GM21367 (cell line): ENCODE data around the gene GRM5.

Source experiments
- ATAC-seq: cut with Tn5 transposase; IDR thresholded peaks from one replicate; pipeline ENCODE4 v1.9.1; 2021; ENCODE audit not compliant: unreplicated experiment

Gene GRM5

GRCh38 chr11:88739524-88739923 is 326.3 kb downstream of the GRM5 start:
- ATAC-seq, result no peak

DNA sequence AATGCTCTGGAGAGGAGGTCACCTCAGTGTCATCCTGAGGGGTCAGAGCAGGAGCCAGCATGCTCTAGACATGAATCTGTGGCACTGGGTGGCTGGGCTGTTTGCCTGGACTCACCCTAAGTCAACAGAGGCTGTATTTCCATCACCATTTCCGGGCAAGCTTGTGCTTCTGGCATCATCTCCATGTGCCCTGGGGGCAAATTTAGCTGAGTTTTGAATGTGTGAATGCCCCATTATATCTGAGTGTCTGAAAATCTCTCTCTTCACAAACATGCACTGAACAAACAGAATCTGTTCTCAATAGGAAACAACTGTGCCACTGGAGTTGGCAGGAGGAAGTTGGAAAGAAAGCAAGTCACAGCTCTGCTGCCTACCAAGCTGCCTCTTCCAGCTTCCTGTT is 356.2 kb downstream of the GRM5 start:
- ATAC-seq, result no peak

GRCh38 chr11:88704485-88704884 is 361.3 kb downstream of the GRM5 start:
- no peak for ATAC-seq

- no peak for ATAC-seq
Measured at GRCh38 chr11:88701816-88702215, 364.0 kb downstream of the GRM5 start.

DNA sequence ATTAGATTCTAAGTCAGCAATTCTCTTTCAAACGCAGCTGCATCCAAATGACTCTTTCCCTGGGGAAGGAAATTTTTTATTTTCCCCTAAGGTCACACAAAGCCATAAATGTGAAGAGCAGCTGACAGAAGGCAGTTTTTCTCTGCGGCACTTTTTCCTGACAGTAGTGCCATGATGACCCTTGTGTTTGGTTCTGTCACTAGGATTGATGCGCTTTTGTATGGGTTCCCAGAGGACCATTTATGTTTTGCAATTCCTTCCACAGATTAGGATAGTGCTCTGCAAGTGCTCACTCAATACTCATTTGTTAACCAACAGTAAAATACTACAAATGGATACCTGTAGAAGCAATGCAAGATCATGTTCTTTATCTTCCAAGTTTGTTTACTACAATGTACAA is 368.6 kb downstream of the GRM5 start:
- ATAC-seq, result no peak

- ATAC-seq, result no peak
Measured at GRCh38 chr11:88695689-88696414, 369.9 kb downstream of the GRM5 start.

DNA sequence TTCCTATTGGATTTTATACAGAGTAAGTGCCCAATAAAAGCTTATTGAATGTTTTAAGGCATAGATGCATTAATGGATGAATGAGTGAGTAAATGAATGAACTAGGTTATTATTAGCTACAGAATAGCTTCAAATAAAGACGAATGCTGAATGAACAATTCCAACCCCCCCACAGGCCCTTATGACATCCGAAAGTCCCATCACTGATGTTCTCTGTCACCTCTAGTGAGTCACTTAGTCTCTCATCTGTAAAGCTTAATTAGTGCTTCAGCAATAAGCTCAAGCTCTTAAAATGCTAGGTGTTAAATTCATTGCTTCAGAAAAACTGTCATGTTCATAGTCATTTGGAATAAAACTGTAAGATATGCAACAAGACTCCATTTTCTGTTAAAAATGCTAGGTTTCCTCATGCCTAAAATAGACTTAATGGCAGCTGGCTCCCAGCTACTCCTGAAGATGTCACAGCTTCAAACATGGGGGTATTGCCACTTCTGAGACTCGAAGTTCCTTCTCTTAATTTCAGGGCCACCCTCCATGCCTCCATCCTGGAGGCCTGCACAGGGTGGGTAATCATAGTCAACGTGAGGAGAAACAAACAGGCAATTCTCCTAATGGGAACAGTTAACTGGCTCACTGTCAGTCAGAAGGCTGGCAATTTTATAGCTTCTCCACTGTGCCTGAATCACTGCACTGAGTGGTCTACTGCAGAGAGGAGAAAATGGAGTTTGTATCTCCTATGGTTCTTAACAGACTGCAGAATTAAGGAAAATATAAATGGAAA is 373.3 kb downstream of the GRM5 start:
- no peak for ATAC-seq

GRCh38 chr11:88689548-88690240 is 376.1 kb downstream of the GRM5 start:
- ATAC-seq, result no peak

- ATAC-seq, result no peak
Measured at GRCh38 chr11:88683024-88683423, 382.8 kb downstream of the GRM5 start.

GRCh38 chr11:88680806-88681205 is 385.0 kb downstream of the GRM5 start:
- no peak for ATAC-seq

DNA sequence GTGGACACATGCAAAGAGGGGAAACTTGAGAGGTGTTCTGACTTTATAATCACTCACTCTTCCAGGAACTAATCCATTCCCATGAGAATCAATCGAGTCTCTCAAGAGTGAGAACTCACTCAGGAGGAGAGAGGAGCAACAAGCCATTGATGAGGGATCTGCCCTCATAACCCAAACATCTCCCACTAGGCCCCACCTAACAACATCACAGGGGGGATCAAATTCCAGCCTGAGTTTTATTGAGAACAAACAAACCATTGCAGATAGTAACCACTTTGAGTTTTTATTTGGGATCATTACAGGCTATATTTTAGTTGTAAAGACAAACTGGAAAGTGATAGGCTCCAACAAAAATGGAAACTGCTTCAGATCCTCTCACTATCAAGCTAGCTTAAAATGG is 399.4 kb downstream of the GRM5 start:
- no peak for ATAC-seq

DNA sequence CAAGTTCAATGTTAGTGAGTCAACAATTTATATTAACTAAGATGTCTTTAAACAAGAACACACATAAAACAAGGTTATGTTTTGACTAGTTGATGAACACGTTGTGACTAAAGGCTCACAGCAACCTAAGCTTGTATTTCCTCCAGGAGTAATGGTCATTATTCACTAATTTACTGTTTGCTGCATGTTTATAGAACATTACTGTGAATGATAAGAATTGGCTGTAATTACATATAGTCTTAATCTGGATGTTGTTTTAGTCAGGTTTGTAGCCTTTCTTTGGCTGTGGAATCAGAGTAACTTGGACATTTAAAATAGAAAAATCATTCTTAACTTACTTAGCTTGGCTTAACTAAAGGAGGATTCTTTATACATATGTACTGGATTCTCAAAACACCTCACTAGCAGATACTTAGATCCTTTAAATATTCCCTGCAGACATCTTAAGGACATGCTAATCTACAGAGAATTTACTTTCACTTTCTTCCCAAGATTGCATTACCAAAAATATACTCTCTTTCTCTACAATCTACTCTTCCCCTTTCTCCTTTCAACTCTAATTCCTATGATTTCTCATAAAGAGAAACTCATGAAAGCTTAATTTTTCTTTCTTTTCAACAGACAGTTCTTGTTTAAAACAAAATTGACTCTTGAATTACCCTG is 408.6 kb downstream of the GRM5 start:
- ATAC-seq, result no peak

- no peak for ATAC-seq
Measured at GRCh38 chr11:88656283-88656682, 409.5 kb downstream of the GRM5 start.

- no peak for ATAC-seq
Measured at GRCh38 chr11:88655656-88656055, 410.1 kb downstream of the GRM5 start.

GRCh38 chr11:88655196-88655595 is 410.6 kb downstream of the GRM5 start:
- ATAC-seq, result no peak

- ATAC-seq, result no peak
Measured at GRCh38 chr11:88651556-88651955, 414.2 kb downstream of the GRM5 start.

DNA sequence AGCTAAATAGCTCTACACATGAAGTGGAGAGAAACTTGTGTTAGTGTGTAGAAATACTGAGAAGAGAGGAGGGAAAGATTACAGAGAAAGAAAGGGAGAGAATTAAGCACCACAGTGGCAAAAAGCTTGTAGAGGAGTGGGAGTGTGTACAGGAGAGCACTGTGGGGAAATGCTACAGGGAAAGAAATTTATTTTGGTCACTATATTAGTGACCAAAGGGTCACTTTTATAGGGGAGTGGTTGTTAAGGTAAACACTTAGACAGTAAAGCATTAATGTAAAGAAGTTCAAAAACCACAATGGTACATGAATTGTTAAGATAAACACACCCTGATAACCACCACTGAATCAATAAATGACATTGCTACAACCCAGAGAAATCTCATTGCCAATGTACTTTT is 421.1 kb downstream of the GRM5 start:
- no peak for ATAC-seq

DNA sequence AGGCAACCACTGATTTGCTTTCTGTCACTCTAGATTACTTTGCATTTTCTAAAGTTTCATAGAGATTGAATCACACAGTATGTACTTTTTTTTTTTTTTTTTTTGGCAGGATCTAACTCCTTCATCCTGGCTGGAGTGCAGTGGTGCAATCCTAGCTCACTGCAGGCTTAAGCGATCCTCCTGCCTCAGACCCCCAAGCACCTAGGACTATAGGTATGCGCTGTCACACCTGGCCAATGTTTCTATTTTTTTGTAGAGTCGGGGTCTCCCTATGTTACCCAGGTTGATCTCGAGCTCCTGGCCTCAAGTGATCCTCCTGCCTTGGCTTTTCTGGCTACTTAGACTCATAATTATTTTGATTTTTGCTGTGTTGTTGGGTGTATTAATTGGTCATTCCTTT is 433.6 kb downstream of the GRM5 start:
- no peak for ATAC-seq

GRCh38 chr11:88631497-88631896 is 434.3 kb downstream of the GRM5 start:
- ATAC-seq, result no peak

DNA sequence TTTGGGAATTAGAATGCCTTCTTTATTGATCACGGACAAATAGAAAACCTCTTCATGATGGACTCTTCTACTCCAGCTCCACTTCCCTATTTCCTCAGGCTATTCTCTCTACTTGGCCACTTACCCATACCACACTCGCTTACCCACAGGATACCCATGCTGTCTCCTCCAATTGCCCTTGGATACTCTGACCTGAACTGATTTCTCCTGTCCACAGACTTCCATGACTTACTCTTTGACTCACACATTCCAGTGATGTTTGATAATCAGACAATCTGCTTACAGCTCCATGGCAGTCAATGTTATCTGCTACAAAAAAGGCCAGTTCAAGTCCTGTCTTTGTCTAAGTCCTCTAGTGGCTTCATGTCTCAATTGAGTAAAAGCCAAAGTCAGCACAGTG is 436.3 kb downstream of the GRM5 start:
- ATAC-seq, result no peak

DNA sequence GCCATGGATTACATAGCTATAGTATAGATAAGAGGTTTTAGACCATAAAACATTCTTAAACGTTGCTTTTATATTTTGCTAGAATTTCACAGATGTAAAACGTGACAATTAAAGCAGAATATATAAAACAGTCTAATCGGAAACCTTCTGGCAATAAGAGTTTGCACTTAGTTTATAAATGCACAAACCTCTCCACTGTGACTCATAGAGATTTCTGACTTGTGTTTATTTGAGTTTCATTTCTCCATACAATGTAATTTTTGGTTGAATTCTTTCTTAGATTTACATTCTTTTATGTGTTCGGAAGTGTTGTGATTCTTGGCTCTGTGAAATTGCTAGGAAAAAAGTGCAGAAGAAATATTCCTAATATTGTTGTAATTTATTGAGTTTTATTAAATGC is 439.6 kb downstream of the GRM5 start:
- no peak for ATAC-seq
